CD4-positive, alpha-beta T cell (primary cell): Measurements from ENCODE around the gene ID1. TPM values are rescaled to one million over a fixed set of nuclear protein-coding genes. Genes with fewer than 3 reads are reported as not detected.
"Not testable (repeated sequence)": the region's sequence is repeated elsewhere in the genome, so short reads cannot be mapped to it uniquely, and the experiment has no call there.

Experiments used
- ATAC-seq: fragments of 200-7000 bp; cut with Tn5 transposase; one replicate; pipeline ENCODE4 v1.10.0; 2022; ENCODE audit warnings: mild to moderate bottlenecking; ENCODE audit not compliant: poor library complexity
- CTCF ChIA-PET: fragments of 350-600 bp; sonication (Branson Sonifier 250); formaldehyde crosslinking; loops from one replicate; lab custom pipeline; 2021; ENCODE audit warnings: antibody characterized with exemption, inconsistent platforms; lab: Charles Lee
- POLR2A ChIA-PET: fragments of 350-600 bp; sonication (Branson Sonifier 250); formaldehyde crosslinking; loops from one replicate; lab custom pipeline; 2021; ENCODE audit warnings: antibody characterized with exemption, inconsistent platforms; lab: Charles Lee
- DNase-seq, 14 experiments: peaks; one replicate each; pipeline ENCODE4 v3.0.0-alpha.2; 2013 to 2020; ENCODE audit warnings: mixed read lengths in 2 of 14
- H3K27ac ChIP-seq, 2 donors: one replicate each; pipeline versions ENCODE4 v1.5.1 to v1.7.0; 2013; ENCODE audit warnings: low read length in 2 of 2, low read depth in 1 of 2, mild to moderate bottlenecking in 1 of 2
- H3K27me3 ChIP-seq, 2 experiments: 1 replicate in 1 of 2; 2 replicates in 1 of 2; pipeline versions ENCODE4 v1.6.1 to v1.7.0; 2013; ENCODE audit warnings: low read length in 2 of 2, control low read depth in 1 of 2, mild to moderate bottlenecking in 1 of 2, moderate library complexity in 1 of 2; ENCODE audit not compliant: insufficient read depth in 2 of 2, control insufficient read depth in 1 of 2
- H3K36me3 ChIP-seq: one replicate; pipeline ENCODE4 v1.6.1; 2013; ENCODE audit warnings: low read length, control low read depth; ENCODE audit not compliant: insufficient read depth
- H3K4me1 ChIP-seq: one replicate; pipeline ENCODE4 v1.6.1; 2013; ENCODE audit warnings: low read length, control low read depth; ENCODE audit not compliant: insufficient read depth
- H3K4me3 ChIP-seq: one replicate; pipeline ENCODE4 v1.5.1; 2013; ENCODE audit warnings: mild to moderate bottlenecking, low read length, moderate library complexity
- H3K9me3 ChIP-seq, 2 experiments: 1 replicate in 1 of 2; 2 replicates in 1 of 2; pipeline versions ENCODE4 v1.6.1 to v1.7.0; 2013; ENCODE audit warnings: low read length in 2 of 2, mild to moderate bottlenecking in 2 of 2, control low read depth in 1 of 2, moderate library complexity in 1 of 2; ENCODE audit not compliant: control insufficient read depth in 1 of 2, insufficient read depth in 1 of 2
- H3K27ac Mint-ChIP-seq: one replicate; pipeline ENCODE4 v1.8.0; 2020; ENCODE audit warnings: mixed read lengths
- H3K27me3 Mint-ChIP-seq: one replicate; pipeline ENCODE4 v1.8.0; 2021; ENCODE audit warnings: mixed read lengths
- H3K36me3 Mint-ChIP-seq: one replicate; pipeline ENCODE4 v1.8.0; 2021; ENCODE audit warnings: low read depth, mixed read lengths
- H3K4me1 Mint-ChIP-seq: one replicate; pipeline ENCODE4 v1.8.0; 2021; ENCODE audit warnings: low read depth, mixed read lengths
- H3K4me3 Mint-ChIP-seq: one replicate; pipeline ENCODE4 v1.8.0; 2020; ENCODE audit warnings: mild to moderate bottlenecking, mixed read lengths
- H3K9me3 Mint-ChIP-seq: one replicate; pipeline ENCODE4 v1.8.0; 2020; ENCODE audit warnings: mixed read lengths
- CTCF ChIP-seq: fragments of 200-600 bp; IDR thresholded peaks from one replicate; pipeline ENCODE4 v1.8.0; 2022; ENCODE audit warnings: antibody characterized with exemption, mild to moderate bottlenecking
- intact Hi-C, 2 experiments: fragments of 100-400 bp; cut with DNase I in 1 of 2; cut with micrococcal nuclease in 1 of 2; formaldehyde crosslinking; loops; one replicate each; pipeline versions ENCODE4 v1.15.1 to v1.9.0; 2023 to 2025; cut with DNase I, micrococcal nuclease
- total RNA-seq, 174 experiments: library from RNA in 2 of 174; stranded (reverse) in 2 of 174; gene quantifications; one replicate each; pipeline ENCODE4 v1.2.3 and lab custom pipeline; 2021 to 2026

Gene ID1
- total RNA-seq, 2 experiments from 2014 or later: 22.8 to 24.2 TPM

- Mint-ChIP-seq H3K4me1 (peaks cover 5% of the 10 kb centered on the region), H3K36me3 (no peaks in the 10 kb centered on the region), H3K9me3 (no peaks in the 10 kb centered on the region), H3K4me3 (no peak overlapping the region), H3K27me3 (peaks cover 7% of the 10 kb centered on the region), H3K27ac (no peak overlapping the region)
- ChIA-PET CTCF (no interaction called here), POLR2A (no interaction called here)
- ATAC-seq (no peak), DNase-seq (no peak)
- Histone ChIP-seq H3K27me3 (no peaks in the 10 kb centered on the region), H3K4me3 (no peak overlapping the region), H3K9me3 (no peaks in the 10 kb centered on the region), H3K27ac (no peak overlapping the region), H3K36me3 (no peaks in the 10 kb centered on the region), H3K4me1 (peaks cover 7% of the 10 kb centered on the region)
- intact Hi-C loops: no loop called here
- no peak for TF ChIP-seq CTCF
These were observed 37.7 kb downstream of the ID1 start for GRCh38 chr20:31642837-31643236.

GRCh38 chr20:31643522-31643921 is 38.4 kb downstream of the ID1 start:
- ATAC-seq (no peak), DNase-seq (no peak)
- no peak for TF ChIP-seq CTCF
- CTCF ChIA-PET: no interaction called here
- POLR2A ChIA-PET: no interaction called here
- Histone ChIP-seq H3K36me3 (no peaks in the 10 kb centered on the region), H3K27me3 (no peaks in the 10 kb centered on the region), H3K9me3 (no peaks in the 10 kb centered on the region), H3K4me1 (peaks cover 7% of the 10 kb centered on the region), H3K27ac (no peak overlapping the region), H3K4me3 (no peak overlapping the region)
- Mint-ChIP-seq H3K9me3 (no peaks in the 10 kb centered on the region), H3K4me3 (no peak overlapping the region), H3K27ac (no peak overlapping the region), H3K27me3 (peaks cover 7% of the 10 kb centered on the region), H3K4me1 (peaks cover 5% of the 10 kb centered on the region), H3K36me3 (no peaks in the 10 kb centered on the region)
- intact Hi-C loops: no loop called here

- Histone ChIP-seq H3K36me3 (no peaks in the 10 kb centered on the region), H3K27ac (no peak overlapping the region), H3K9me3 (no peaks in the 10 kb centered on the region), H3K4me3 (no peak overlapping the region), H3K4me1 (peaks cover 7% of the 10 kb centered on the region), H3K27me3 (no peaks in the 10 kb centered on the region)
- Mint-ChIP-seq H3K27me3 (peaks cover 7% of the 10 kb centered on the region), H3K36me3 (no peaks in the 10 kb centered on the region), H3K4me1 (peaks cover 5% of the 10 kb centered on the region), H3K9me3 (no peaks in the 10 kb centered on the region), H3K4me3 (no peak overlapping the region), H3K27ac (no peak overlapping the region)
- no peak for ATAC-seq
- no peak for DNase-seq
- intact Hi-C loops: no loop called here
- TF ChIP-seq CTCF: no peak
- CTCF ChIA-PET: no interaction called here
- POLR2A ChIA-PET: no interaction called here
These were observed 39.6 kb downstream of the ID1 start for GRCh38 chr20:31644701-31645100.

- POLR2A ChIA-PET: interaction anchor here (0.9 kb wide), 1 partner anchor 13 kb away, joined by 3 read pairs; no protein-coding TSS in a partner anchor
These were observed 43.0 kb downstream of the ID1 start for GRCh38 chr20:31648104-31648503.

More at GRCh38 chr20:31648104-31648503, 43.0 kb downstream of the ID1 start:
- H3K27ac Mint-ChIP-seq, ATAC-seq, intact Hi-C loops, DNase-seq, H3K4me1 Mint-ChIP-seq, H3K27me3 Mint-ChIP-seq, CTCF ChIA-PET, H3K9me3 ChIP-seq, H3K27ac ChIP-seq, H3K4me3 ChIP-seq, H3K36me3 ChIP-seq, H3K36me3 Mint-ChIP-seq, H3K27me3 ChIP-seq, H3K4me3 Mint-ChIP-seq, H3K4me1 ChIP-seq, H3K9me3 Mint-ChIP-seq: not testable (repeated sequence)
